GM12873 (cell line): ENCODE measurements around the gene ZNF326.

Experiments used
- CTCF ChIP-seq: IDR thresholded peaks from 2 replicates; pipeline ENCODE4 v1.5.1; 2012; ENCODE audit warnings: low read depth, mild to moderate bottlenecking, moderate library complexity, low read length, control low read depth; ENCODE audit not compliant: insufficient read depth; ENCODE audit errors: missing control alignments

Gene ZNF326

DNA sequence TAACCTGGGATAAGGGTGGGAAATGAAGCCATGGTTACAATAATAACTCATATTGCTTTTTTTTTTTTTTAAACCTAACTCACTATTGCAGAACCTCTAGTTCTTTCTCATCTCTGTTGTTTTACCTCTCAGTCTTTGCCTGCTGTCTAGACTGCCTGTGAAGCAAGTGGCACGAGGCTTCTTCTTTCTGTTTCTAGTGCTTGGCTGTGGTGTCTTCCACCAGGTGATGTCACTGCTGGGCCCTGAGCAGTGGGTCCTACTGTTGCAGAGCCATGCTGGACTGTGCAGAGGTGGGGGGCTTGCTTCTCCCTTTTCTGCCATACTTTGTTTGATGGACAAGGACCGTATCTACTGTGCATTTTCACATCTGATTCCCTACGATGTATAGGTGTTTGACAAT, 51.7 kb downstream of the ZNF326 start:
- no peak for TF ChIP-seq CTCF

DNA sequence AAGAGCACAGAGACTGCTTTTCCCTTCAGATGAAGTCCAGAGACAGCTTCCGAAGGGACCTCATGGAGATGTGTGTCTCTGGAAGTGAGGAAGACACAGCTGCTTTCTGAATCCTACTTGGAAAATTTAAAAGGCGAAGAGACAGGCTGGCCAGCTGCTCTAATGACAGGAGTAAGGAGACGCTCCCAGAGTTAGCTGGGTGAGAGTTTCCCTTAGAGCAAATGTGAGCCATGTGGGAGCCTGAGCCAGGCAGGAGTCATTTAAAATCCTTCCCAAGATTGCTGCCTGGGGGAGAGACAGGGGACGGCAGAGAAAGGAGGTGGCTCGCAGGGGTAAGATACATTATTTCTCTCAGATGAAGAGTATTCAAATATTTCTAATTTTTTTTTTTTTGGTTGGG, 53.1 kb downstream of the ZNF326 start:
- no peak for TF ChIP-seq CTCF

DNA sequence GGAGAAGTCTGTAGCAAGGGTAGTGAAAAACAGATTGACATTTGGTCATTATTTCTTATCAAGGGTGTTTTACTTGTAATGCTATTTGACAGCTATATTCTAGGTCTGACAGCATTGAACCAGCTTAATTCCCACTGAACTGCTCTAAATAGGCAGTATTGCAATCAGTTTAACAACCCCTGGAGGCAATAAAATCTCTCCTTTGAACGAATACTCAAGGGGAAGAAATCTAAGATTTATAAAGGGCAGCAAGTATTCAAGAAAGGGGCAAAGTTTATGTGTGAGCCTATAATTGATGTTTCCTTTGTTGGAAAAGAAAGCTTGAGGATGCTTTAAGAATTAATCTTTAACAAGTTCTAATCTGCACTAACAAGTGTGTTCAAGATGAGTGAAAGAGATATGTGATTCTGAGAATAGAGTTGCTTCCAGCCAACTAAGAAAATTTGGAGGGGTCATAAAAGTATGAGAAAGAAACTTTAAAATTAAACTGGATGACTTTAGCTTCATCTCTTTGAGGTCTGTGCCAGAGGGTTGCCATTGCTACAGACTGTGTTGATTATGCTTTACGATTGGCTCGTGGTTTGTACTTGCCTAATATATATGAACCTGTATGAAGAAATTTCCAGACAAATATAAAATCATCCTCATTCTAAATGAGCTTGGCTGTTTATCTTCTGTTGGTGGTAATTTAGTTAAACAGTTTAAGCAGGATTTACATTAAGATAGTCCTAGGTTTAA, 72.5 kb downstream of the ZNF326 start:
- TF ChIP-seq CTCF = no peak

- no peak for TF ChIP-seq CTCF
Observed at GRCh38 chr1:90068611-90069280, 73.8 kb downstream of the ZNF326 start.

GRCh38 chr1:90074137-90074536, 79.2 kb downstream of the ZNF326 start:
- TF ChIP-seq CTCF = no peak

DNA sequence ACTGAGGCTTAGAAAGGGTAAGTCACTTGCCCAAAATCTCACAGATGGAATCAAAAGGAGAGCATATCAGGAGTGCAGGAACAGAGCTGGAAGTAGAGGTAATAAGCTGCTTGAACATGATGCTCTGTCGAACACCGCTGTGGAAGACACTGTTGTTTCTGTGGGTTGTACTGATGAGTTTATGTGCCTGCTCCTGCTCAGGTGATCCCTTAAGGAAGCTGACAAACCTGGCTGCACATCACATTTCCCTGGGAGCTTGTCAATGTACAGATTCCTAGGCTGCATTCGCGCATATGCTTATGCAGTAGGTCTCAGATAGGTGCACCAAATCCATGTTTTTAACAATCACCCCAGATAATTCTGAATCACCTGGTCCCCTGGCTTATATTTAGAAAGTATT, 79.7 kb downstream of the ZNF326 start:
- no peak for TF ChIP-seq CTCF

- TF ChIP-seq CTCF = no peak
Observed at GRCh38 chr1:90074970-90075391, 80.1 kb downstream of the ZNF326 start.
